HL-60/S4 treated with retinoic acid at 250 ng/mL for 4 days and 3 days (cell line): ENCODE measurements around the gene SLC51B.
"Not testable (repeated sequence)": the region's sequence is repeated elsewhere in the genome, so short reads cannot be mapped to it uniquely, and the experiment has no call there.

Source experiments
- in situ Hi-C: fragments of 300-500 bp; cut with MboI; formaldehyde crosslinking; loops from 2 replicates; pipeline ENCODE4 v1.7.0; 2022; ENCODE audit warnings: low sequenced_read_pairs

Gene SLC51B

DNA sequence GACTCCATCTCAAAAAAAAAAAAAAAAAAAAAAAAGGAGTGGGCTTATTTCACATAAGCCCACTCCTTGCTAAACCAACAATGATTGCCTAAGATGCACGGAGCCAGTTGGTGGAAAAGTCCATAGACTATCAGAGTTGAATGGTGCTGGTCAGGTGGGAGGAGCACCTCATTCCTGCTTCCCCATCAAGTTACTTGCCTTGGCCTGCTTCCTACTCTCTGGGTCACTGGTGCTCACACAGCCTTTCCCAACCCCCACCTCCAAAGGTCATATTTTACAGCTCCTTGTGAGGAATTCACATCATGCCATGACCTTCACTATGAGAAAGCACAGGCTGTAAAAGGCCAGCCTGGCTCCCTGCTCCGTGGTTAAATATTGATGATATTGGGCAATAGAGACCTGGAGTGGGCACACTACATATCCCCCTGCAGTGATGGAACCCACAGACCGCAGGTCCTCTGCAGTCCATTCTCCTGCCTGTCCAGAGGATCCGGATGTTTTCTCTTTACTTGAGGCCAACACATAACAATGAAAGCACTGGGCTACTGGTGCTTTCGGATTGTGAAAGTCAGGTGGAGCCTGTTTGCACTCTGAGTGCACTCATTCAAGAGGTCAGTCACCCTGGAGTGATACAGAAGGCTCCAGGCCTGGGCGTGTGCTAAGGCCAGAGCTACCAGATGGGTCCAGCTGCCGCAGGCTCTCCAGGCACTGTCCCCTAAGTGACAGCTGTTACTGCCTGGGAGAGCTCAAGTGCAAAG lies at the start of gene SLC51B:
Gene SLC51B, plus strand, starts transcription at position 664 of the 758 bp plus-strand sequence. CDS start 4,618 bp downstream, outside the sequence.
- in situ Hi-C loops = no loop called here

- in situ Hi-C loops = no loop called here
Measured at GRCh38 chr15:64997066-64997465, 48.1 kb upstream of the SLC51B start.

GRCh38 chr15:64997745-64998375 lies 47.3 kb upstream of the SLC51B start:
- in situ Hi-C loops = no loop called here

DNA sequence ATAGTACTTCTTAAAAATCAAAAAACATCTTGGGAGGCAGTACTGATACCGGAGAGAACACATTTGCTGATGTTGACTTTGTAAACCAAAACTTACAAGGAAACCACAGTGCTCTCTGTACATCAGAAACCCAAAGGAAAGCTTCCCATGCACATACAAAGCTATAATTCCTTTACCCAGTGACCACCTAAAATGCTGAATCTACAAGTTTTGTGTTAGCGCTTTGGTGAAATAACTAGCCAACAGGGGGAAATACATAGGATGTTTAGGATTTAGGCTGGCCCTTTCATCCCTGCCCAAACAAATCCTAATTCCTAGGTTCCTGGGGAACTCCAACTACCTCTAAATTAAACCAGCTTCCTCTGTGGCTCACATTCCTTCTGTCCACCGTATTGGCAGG lies 40.2 kb upstream of the SLC51B start:
- in situ Hi-C loops = no loop called here

DNA sequence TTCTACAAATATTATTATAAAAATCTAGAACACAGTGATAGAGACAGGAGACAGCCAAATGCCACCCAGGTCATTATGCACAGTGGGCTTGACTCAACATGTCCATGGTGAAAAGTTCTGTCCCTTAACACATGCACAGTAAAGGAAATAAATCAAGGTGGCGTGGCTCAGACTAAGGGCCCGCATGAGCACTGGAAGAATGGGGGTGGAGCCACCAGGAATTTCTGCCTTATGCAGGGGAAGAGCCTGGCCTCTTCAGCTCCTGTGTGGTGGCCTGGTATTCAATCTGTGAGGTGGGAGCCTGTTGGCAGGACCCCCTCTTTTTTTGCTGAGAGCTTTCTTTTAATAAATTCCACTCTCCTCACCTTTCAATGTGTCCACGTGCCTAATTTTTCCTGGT lies 38.3 kb upstream of the SLC51B start:
- in situ Hi-C loops = no loop called here

DNA sequence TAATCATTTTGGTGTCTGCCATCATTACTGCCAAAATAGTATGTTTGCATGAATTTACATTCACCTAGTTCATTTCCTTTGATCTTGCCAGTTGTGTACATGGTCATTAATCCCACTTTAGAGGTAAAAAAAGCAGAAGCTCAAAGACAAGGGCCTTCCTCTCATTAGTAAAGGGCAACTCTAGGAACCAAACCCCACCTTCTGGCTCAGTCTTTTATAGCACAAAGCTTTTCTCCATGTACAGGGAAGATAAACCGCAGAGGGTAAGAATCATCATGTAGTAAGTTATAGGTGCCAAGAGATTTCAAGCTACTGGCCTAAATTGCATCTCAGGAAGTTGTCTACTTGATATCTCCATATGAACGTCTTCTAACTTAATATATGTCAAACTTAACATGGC lies 36.2 kb upstream of the SLC51B start:
- in situ Hi-C loops = no loop called here

- in situ Hi-C loops = not testable (repeated sequence)
Measured at GRCh38 chr15:65011198-65011597, 34.0 kb upstream of the SLC51B start.

DNA sequence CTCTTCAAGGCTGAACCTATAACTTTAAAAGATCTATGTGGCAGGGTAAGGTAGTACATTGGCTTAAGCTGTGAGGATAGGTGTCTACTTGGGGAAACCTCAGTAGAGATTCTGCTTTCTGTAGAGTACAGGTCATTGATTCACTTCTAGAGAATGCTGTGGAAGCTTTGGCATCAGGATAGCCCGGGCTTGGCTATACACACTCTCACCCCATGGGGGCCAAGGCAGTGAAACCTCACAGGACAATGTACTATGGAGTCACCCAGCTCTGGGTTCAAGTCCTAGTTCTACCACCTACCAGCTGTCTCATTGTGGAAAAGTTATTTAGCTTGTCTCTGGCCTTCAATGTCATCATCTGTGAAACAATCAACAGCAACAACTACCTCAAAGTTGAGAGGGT lies 24.8 kb upstream of the SLC51B start:
- in situ Hi-C loops = no loop called here

DNA sequence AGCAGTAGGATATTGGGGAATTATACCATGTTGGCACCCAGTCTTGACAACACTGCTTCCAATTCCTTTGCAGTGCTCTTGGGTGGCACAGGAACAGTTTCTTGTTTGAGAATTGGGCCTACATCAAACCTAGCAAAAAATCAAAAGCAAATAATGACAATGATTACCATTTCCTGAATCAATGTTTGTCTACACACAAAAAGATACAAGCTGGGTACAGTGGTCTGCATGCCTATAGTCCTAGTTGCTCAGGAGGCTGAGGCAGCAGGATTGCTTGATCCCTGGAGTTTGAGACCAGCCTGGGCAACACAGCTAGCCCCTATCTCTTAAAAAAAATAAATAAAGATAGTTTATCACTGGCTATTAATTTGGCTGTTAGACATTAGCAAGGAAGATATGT lies 23.7 kb upstream of the SLC51B start:
- in situ Hi-C loops = no loop called here

- in situ Hi-C loops = no loop called here
Measured at GRCh38 chr15:65026756-65027155, 18.4 kb upstream of the SLC51B start.

GRCh38 chr15:65027593-65027992 lies 17.6 kb upstream of the SLC51B start:
- in situ Hi-C loops = no loop called here

DNA sequence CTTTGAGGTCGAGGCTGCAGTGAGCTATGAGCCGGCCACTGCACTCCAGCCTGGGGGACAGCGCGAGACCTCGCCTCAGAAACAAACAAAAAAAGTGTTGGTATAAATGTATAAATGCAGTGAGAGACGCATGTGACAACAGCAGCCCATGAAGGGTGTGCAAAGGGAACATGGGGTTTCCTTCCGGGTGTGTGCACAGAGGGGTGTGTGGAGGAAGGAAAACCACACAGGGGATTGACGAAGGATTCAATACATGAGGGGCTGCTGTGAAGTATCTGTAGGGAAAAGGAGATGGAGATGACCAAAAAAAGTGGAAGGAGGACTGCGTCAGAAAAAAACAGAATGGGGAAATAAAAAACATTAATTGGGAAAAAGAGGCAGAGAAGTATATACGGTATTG lies 16.8 kb upstream of the SLC51B start:
- in situ Hi-C loops = no loop called here

DNA sequence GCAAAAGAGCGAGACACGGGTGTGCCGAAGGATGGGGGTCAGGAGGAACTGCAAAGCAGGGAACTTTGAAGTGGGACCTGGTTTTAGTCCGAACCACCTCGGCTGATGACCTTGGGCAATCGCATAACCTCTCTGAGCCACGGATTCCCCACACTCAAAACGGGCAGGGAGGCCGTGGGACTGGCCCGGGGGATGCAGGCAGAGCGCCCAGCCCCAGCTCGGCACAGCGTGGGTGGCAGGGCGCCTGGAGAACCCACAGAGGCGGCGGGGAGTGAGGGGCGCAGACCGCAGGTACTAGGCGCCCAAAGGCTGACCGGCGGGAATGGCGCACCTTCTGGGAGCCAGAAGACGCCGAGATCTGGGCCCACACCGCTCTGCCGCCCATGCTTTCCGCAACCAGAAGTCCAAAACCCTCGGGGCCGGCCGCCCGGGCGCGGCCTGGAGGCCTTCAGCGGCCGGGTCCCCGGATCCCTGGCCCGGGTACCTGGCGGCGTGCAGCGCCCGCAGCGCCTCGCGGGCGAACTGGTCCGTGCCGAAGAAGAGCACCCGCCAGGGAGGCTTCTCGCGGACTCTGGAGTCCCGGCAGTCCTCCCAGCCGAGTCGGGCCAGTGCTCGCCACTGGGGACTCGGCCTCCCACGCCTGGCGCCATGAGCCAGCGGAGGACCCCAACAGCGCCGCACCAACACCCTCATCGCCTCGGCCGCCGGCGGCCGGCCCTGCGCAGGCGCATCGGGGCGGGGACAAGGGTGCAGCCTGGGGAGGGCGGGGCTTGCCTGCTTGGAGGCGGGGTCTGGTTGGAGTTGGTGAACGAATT lies 16.1 kb upstream of the SLC51B start, which contains the start of gene MTFMT:
Gene MTFMT, minus strand, starts transcription at position 719 of the 815 bp plus-strand sequence. Its CDS starts 26 bp downstream, at position 693.
- in situ Hi-C loops = no loop called here

- in situ Hi-C loops = no loop called here
Measured at GRCh38 chr15:65029736-65030208, 15.4 kb upstream of the SLC51B start.

- in situ Hi-C loops = no loop called here
Measured at GRCh38 chr15:65032801-65033537, 12.2 kb upstream of the SLC51B start.

- in situ Hi-C loops = no loop called here
Measured at GRCh38 chr15:65033659-65034269, 11.4 kb upstream of the SLC51B start.

- in situ Hi-C loops = no loop called here
Measured at GRCh38 chr15:65034719-65035118, 10.5 kb upstream of the SLC51B start.

DNA sequence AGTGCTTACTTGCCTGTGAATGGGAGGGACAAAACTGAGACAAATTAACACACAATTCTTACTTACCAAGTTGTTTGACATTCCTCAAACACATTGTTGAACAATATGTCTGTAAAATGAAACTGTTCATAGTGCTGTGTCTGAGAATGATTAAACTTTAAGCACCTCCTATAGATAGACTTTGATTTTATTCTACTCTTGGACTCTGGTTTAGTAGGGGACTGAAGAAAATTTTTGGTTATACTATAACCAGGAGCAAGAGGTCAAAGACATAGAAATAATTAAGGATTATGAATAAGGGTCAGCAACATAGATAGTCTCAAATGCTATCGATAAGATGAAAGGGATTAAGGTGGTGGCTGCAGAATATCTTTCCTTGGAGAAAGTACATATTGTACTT lies 7.9 kb upstream of the SLC51B start:
- in situ Hi-C loops = no loop called here

GRCh38 chr15:65038428-65038827 lies 6.8 kb upstream of the SLC51B start:
- in situ Hi-C loops = no loop called here

- in situ Hi-C loops = no loop called here
Measured at GRCh38 chr15:65038836-65039235, 6.4 kb upstream of the SLC51B start.
